HG02759 (cell line): ENCODE results near the gene FAM151A.
"Not testable (repeated sequence)": the region's sequence is repeated elsewhere in the genome, so short reads cannot be mapped to it uniquely, and the experiment has no call there.

Experiments used
- ATAC-seq: cut with Tn5 transposase; IDR thresholded peaks from one replicate; pipeline ENCODE4 v1.9.1; 2021; ENCODE audit warnings: mild to moderate bottlenecking, moderate library complexity; ENCODE audit not compliant: unreplicated experiment

FAM151A gene

DNA sequence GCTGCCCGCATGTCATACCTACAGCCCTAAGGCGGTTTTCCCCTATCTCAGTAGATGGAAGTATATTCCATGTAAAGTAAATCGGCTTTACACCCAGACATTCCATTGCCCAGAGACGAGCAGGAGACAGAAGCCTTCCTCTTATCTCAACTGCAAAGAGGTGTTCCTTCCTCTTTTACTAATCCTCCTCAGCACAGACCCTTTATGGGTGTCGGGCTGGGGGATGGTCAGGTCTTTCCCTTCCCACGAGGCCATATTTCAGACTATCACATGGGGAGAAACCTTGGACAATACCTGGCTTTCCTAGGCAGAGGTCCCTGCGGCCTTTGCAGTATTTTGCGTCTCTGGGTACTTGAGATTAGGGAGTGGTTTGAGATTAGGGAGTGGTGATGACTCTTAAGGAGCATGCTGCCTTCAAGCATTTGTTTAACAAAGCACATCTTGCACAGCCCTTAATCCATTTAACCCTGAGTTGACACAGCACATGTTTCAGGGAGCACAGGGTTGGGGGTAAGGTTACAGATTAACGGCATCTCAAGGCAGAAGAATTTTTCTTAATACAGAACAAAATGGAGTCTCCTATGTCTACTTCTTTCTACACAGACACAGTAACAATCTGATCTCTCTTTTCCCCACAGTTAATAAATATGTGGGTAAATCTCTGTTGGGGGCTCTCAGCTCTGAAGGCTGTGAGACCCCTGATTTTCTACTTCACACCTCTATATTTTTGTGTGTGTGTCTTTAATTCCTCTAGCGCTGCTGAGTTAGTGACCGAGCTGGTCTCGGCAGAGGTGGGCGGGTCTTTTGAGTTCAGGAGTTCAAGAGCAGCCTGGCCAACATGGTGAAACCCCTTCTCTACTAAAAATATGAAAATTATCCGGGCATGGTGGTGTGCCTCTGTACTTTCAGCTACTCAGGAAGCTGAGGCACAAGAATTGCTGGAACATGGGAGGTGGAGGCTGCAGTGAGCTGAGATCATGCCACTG, 13.4 kb upstream of the FAM151A start:
- not testable (repeated sequence) for ATAC-seq

- ATAC-seq, result not testable (repeated sequence)
Measured at GRCh38 chr1:54635804-54636203, 12.5 kb upstream of the FAM151A start.

DNA sequence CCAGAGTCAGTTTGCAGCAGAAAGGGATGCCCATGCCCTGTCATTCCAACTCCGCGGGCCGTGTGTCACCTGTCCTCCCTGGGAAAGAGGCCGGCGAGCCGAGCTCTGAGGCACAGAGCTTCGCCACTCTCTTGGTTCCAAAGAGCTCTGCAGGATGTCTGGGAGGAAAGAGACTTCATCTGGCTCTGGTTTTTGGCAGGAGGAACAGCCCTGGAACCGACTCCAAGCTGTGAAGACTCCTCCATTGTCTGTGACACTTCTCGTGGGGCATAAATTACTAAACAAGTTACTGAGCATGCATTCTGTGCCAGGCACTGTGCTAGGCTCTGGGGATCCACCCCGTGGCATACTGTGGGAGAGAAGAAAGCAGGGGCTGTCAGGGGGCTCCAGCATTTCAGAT, 3.9 kb upstream of the FAM151A start:
- ATAC-seq, result no peak

GRCh38 chr1:54624466-54625464, 1.4 kb upstream of the FAM151A start:
- no peak for ATAC-seq

- ATAC-seq, result no peak
Measured at GRCh38 chr1:54619749-54620148, 3.6 kb downstream of the FAM151A start.

GRCh38 chr1:54615531-54616279, 7.6 kb downstream of the FAM151A start:
- no peak for ATAC-seq

DNA sequence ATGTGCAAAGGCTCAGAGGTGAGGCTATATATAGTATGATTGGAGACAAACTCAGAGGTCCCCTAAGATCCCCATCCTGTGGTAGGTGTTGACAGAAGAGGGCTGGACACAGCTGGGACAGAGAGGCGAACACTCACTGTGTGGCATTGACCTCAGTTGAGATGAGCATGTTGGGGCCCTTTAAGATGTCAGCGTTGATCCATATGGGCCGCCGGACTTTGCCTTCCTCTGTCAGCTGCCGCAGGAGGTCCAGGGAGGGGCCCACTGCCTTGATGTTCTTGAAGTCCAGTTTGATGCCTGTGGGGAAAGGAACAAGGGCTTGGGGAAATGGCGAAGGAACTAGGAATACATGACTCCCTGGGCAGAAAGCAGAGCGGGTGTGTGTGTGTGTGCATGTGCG, 8.8 kb downstream of the FAM151A start:
- ATAC-seq, result no peak

GRCh38 chr1:54614024-54614423, 9.3 kb downstream of the FAM151A start:
- ATAC-seq, result no peak

DNA sequence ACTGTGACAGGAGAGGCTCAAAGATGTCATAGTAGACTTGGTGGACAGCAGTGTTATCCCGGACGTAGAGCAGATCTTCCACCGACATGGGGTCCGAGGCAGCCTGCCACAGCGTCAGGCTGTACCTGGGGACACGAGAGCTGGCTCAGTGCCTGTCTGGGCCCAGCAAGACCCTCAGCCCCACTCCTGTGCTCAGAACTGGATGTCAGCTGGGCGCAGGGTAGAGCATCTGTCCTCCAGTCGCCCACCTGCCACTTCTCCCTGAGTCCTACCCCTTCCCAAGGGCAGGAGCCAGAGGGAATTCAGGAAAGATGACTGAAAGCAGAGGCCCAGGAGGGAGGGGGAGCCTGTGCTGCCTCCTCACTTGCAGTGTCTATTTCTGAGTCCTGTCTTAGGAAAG, 11.7 kb downstream of the FAM151A start:
- no peak for ATAC-seq

DNA sequence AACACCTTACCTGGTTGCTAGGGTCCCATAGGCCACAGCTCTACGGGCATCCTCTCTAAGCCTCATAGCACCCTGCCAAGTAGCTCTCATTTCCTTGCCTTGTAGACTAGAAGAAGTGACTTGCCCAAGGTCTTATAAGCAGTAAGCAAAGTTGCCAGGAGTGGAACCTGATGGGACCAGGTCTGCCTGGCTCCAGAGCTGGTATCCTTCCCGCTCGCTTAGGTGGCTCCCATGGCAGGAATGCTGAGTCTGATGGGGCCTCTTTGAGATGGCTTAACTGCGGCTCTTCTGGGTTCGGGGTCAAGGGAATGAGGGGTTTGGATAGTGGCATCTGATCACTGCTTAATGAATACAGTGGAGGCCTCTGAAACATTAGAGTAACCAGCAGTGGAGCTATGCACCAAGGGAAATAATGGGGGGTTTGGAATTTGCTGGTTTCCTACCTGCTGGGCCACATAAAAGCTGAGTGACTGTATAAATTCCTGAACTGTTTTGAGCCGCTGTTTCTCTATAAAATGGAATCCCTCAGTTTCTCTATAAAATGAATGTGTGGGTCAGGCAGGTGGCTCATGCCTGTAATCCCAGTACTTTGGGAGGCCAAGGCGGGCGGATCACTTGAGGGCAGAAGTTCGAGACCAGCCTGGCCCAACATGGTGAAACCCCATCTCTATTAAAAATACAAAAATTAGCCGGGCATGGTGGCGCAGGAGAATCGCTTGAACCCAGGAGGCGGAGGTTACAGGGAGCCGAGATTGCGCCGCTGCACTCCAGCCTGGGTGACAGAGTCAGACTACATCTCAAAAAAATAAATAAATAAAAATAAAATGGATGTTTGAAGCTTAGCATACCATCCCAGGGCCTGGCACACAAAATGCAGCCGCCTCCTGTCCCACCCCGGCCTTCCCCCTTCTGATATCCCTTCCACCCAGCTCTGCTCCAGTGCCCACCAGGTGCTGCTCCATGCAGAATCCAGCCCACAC, 12.4 kb downstream of the FAM151A start:
- ATAC-seq, result no peak

GRCh38 chr1:54610048-54610447, 13.3 kb downstream of the FAM151A start:
- ATAC-seq, result no peak

- no peak for ATAC-seq
Measured at GRCh38 chr1:54609301-54609921, 13.9 kb downstream of the FAM151A start.

GRCh38 chr1:54608566-54609230, 14.6 kb downstream of the FAM151A start:
- no peak for ATAC-seq

DNA sequence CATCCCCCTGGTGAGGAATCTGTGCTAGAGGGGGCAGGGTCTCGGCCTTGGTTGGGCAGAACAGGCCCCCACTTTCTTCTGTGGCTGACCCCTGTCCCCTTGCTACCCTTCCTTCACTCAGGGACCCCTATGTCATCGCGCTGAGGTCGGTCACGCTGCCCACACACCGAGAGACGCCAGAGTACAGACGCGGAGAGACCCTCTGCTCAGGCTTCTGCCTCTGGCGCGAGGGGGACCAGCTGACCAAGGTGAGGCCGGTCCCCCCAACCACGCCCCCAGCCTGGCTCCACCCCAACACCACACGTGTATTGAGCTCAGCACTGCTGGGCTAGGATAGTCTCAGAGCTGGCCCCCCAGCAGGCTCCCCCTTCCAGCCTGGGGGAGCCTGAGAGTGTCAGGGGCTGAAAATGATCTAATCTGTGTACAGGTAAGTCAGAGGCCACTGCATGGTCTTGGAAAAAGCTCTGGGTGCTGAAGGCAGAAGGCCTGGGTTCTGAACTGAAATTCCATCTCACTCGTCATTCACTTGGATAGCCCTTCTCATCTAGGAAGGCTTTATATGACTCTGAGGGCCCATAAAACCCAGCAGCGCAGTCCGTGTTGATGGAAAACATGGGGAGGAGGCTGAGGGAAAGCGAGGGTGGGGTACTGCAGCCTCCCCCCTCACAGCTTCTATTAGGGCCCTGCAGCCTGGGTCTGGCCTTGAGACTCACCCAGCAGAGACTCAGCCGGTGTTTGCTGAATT, 15.3 kb downstream of the FAM151A start:
- ATAC-seq, result no peak

GRCh38 chr1:54606990-54607325, 16.4 kb downstream of the FAM151A start:
- no peak for ATAC-seq

DNA sequence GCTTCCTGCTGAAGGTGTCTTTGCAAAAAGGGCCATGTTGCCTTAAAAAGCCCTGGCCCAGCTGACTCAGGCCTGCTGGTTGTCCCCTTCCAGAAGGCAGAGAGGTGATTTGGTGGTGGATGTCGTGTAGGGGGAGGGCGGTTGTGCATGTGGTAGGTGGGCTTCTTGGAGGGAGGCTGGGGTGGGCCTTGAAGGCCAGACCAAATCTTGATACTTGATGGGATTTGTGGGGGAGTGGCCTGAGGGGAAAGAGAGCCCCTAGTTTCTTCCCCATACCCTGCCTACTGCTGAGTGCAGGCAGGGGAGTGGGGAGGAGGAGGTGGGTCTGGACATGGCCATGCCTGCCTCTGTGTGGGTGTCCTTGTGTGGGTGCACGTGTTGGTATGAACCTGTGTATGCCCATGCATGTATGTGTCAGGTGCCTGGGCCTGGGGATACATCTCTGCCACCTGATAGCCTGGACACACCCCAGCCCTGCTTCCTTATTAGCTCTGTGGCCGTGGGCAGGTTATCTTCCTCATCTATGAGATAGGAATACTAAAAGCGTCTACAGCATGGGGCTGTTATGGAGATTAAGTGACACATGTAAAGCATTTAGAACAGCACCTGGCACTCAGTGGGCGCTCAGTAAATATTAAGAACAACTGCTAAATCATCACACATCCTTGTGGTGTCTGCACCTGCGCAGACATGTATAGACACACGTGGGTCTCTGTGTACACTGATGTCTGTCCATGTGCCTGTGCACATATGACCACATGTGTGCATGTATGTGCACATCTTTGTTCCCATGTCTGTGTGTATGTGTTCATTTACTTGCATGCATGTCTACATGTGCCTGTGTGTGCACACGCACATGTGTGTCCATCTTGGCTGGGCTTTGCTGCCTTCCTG, 17.0 kb downstream of the FAM151A start:
- ATAC-seq, result no peak
